SK-N-SH (cell line): ENCODE results near the gene PKNOX2. TPM values are rescaled to one million over a fixed set of nuclear protein-coding genes. Genes with fewer than 3 reads are reported as not detected.

Experiments
- CTCF ChIA-PET: fragments of 300-600, 350-600 bp; formaldehyde crosslinking; extraction: SDS; loops from one replicate; lab custom pipeline; 2021; lab: Yijun Ruan, JAX
- POLR2A ChIA-PET: fragments of 350-600 bp; sonication (Branson Sonifier 250); formaldehyde crosslinking; extraction: SDS; loops from one replicate; lab custom pipeline; 2020; ENCODE audit warnings: antibody characterized with exemption, inconsistent platforms; lab: Yijun Ruan, JAX
- DNase-seq: peaks from one replicate; pipeline ENCODE4 v3.0.0; 2012
- H2AFZ ChIP-seq: fragments of 200-600 bp; sonication (generic); 2 replicates; pipeline ENCODE4 v1.8.1; 2016; ENCODE audit warnings: antibody characterized with exemption, mild to moderate bottlenecking, low read depth
- H3F3A ChIP-seq: fragments of 200-600 bp; sonication (generic); replicated peaks from 2 replicates; pipeline ENCODE3; 2016; ENCODE audit warnings: antibody characterized with exemption, mild to moderate bottlenecking; ENCODE audit not compliant: insufficient read depth
- H3K27ac ChIP-seq, 2 experiments: fragments of 200-500 bp in 1 of 2; fragments of 200-600 bp in 1 of 2; sonication (Bioruptor generic) in 1 of 2; sonication (generic), shearing (Covaris generic) in 1 of 2; 2 replicates each; pipeline versions ENCODE4 v1.5.1 to v1.6.1; 2014 to 2016; ENCODE audit warnings: low read depth in 2 of 2, inconsistent platforms in 1 of 2, low read length in 1 of 2, mild to moderate bottlenecking in 1 of 2, mixed read lengths in 1 of 2
- H3K27me3 ChIP-seq: fragments of 200-600 bp; sonication (generic), shearing (Covaris generic); 2 replicates; pipeline ENCODE4 v1.6.1; 2016; ENCODE audit warnings: mixed run types; ENCODE audit not compliant: insufficient read depth
- H3K36me3 ChIP-seq, 2 experiments: fragments of 200-500 bp in 1 of 2; fragments of 200-600 bp in 1 of 2; sonication (Bioruptor generic) in 1 of 2; sonication (generic) in 1 of 2; replicated peaks in 1 of 2; 2 replicates each; pipeline versions ENCODE3 to v1.5.1; 2014 to 2016; ENCODE audit warnings: low read length in 1 of 2, mild to moderate bottlenecking in 1 of 2; ENCODE audit not compliant: insufficient read depth in 2 of 2, control insufficient read depth in 1 of 2
- H3K4me1 ChIP-seq, 2 experiments: fragments of 200-500 bp in 1 of 2; fragments of 200-600 bp in 1 of 2; sonication (Bioruptor generic) in 1 of 2; sonication (generic), shearing (Covaris generic) in 1 of 2; 2 replicates each; pipeline versions ENCODE4 v1.5.1 to v1.6.1; 2014 to 2016; ENCODE audit warnings: low read depth in 1 of 2, low read length in 1 of 2, mixed run types in 1 of 2; ENCODE audit not compliant: insufficient read depth in 2 of 2, control insufficient read depth in 1 of 2
- H3K4me2 ChIP-seq: fragments of 200-600 bp; sonication (generic), shearing (Covaris generic); 2 replicates; pipeline ENCODE4 v1.6.1; 2017; ENCODE audit warnings: mixed run types
- H3K4me3 ChIP-seq, 2 experiments: fragments of 200-500 bp in 1 of 2; fragments of 200-600 bp in 1 of 2; sonication (Bioruptor generic) in 1 of 2; sonication (generic), shearing (Covaris generic) in 1 of 2; 2 replicates each; pipeline versions ENCODE4 v1.5.1 to v1.8.1; 2014 to 2016; ENCODE audit warnings: low read depth in 2 of 2, inconsistent platforms in 1 of 2, low read length in 1 of 2, mild to moderate bottlenecking in 1 of 2, mixed read lengths in 1 of 2, moderate library complexity in 1 of 2
- H3K79me2 ChIP-seq: fragments of 200-600 bp; sonication (generic); 2 replicates; pipeline ENCODE4 v1.8.1; 2017; ENCODE audit warnings: mild to moderate bottlenecking; ENCODE audit not compliant: insufficient read depth
- H3K9ac ChIP-seq: fragments of 200-600 bp; sonication (generic); 2 replicates; pipeline ENCODE4 v1.6.1; 2017; ENCODE audit warnings: mixed run types
- H3K9me2 ChIP-seq: fragments of 200-600 bp; sonication (generic); 2 replicates; pipeline ENCODE4 v1.6.1; 2017; ENCODE audit warnings: mixed run types
- H3K9me3 ChIP-seq: fragments of 200-600 bp; sonication (generic); 2 replicates; pipeline ENCODE4 v1.6.1; 2017; ENCODE audit warnings: mixed run types, mild to moderate bottlenecking, moderate library complexity
- H4K20me1 ChIP-seq: fragments of 200-600 bp; sonication (generic); 2 replicates; pipeline ENCODE4 v1.6.1; 2017; ENCODE audit warnings: mild to moderate bottlenecking, mixed run types; ENCODE audit not compliant: insufficient read depth
- CHD2 ChIP-seq: fragments of 150-350 bp; IDR thresholded peaks from 2 replicates; pipeline ENCODE4 v1.6.1; 2018; ENCODE audit warnings: low read length; ENCODE audit not compliant: partially characterized antibody
- ELF1 ChIP-seq: IDR thresholded peaks from 2 replicates; pipeline ENCODE4 v1.4.0; 2012
- EP300 ChIP-seq, 2 experiments: IDR thresholded peaks; 2 replicates each; pipeline versions ENCODE4 v1.4.0 to v1.6.1; 2012; ENCODE audit warnings: borderline replicate concordance in 1 of 2, low read depth in 1 of 2, low read length in 1 of 2
- FOSL2 ChIP-seq: IDR thresholded peaks from 2 replicates; pipeline ENCODE4 v1.4.0; 2012; ENCODE audit warnings: low read depth, mild to moderate bottlenecking, moderate library complexity, borderline replicate concordance
- FOXJ3 ChIP-seq: sonication (generic); formaldehyde crosslinking; IDR thresholded peaks from 2 replicates; pipeline ENCODE4 v1.5.1; 2020; ENCODE audit warnings: mild to moderate bottlenecking, missing genetic modification reagents
- GATA2 ChIP-seq: sonication (generic); formaldehyde crosslinking; IDR thresholded peaks from 2 replicates; pipeline ENCODE4 v1.5.0; 2020; ENCODE audit warnings: mild to moderate bottlenecking, missing genetic modification reagents
- MEF2A ChIP-seq: IDR thresholded peaks from 2 replicates; pipeline ENCODE4 v1.4.0; 2012; ENCODE audit warnings: low read depth, borderline replicate concordance
- NRF1 ChIP-seq: IDR thresholded peaks from 2 replicates; pipeline ENCODE4 v1.6.1; 2012; ENCODE audit warnings: low read depth, mild to moderate bottlenecking, low read length
- POLR2AphosphoS5 ChIP-seq: IDR thresholded peaks from 2 replicates; pipeline ENCODE4 v1.6.1; 2012; ENCODE audit warnings: low read depth, low read length
- RCOR1 ChIP-seq: fragments of 150-350 bp; IDR thresholded peaks from 2 replicates; pipeline ENCODE4 v1.6.1; 2017; ENCODE audit warnings: antibody characterized with exemption, low read length
- RXRA ChIP-seq: IDR thresholded peaks from 2 replicates; pipeline ENCODE4 v1.4.0; 2012; ENCODE audit warnings: low read depth, mild to moderate bottlenecking, borderline replicate concordance
- SMC3 ChIP-seq: IDR thresholded peaks from 2 replicates; pipeline ENCODE4 v1.6.1; 2012; ENCODE audit warnings: low read depth, low read length, improper control_type of control experiment
- TAF1 ChIP-seq: IDR thresholded peaks from 2 replicates; pipeline ENCODE4 v1.6.1; 2012; ENCODE audit warnings: low read depth, mild to moderate bottlenecking, low read length, moderate library complexity, borderline replicate concordance
- TCF12 ChIP-seq: IDR thresholded peaks from 2 replicates; pipeline ENCODE4 v1.4.0; 2012
- YY1 ChIP-seq: IDR thresholded peaks from 2 replicates; pipeline ENCODE4 v1.4.0; 2012; ENCODE audit warnings: low read depth, mild to moderate bottlenecking
- WGBS: methylation state at CpG from one replicate; pipeline ENCODE4 v1.1.6; 2017; ENCODE audit warnings: low lambda C conversion rate; 5-methylcytosine and 5-hydroxymethylcytosine counted together
- polyA plus RNA-seq, 3 experiments: library from polyadenylated mRNA; depleted of rRNA; stranded (reverse); fragments of >200 nt; gene quantifications; 2 replicates each; pipeline ENCODE4 v1.2.3, GENCODE V29; 2012
- TF ChIP-seq, protein P1 (sequence below): IDR thresholded peaks from 2 replicates; pipeline ENCODE4 v1.4.0; 2012; ENCODE audit warnings: low read depth, borderline replicate concordance
- TF ChIP-seq, protein P2 (sequence below): fragments of 150-350 bp; IDR thresholded peaks from 2 replicates; pipeline ENCODE4 v1.6.1; 2016; ENCODE audit warnings: mild to moderate bottlenecking, low read depth, low read length
- TF ChIP-seq, protein P3 (sequence below): fragments of 200-600 bp; sonication (generic); IDR thresholded peaks from 2 replicates; pipeline ENCODE4 v1.6.1; 2017; ENCODE audit warnings: antibody characterized with exemption, mild to moderate bottlenecking, moderate library complexity
- TF ChIP-seq, protein P4 (sequence below): IDR thresholded peaks from 2 replicates; pipeline ENCODE4; 2012
- TF ChIP-seq, protein P5 (sequence below): IDR thresholded peaks from 2 replicates; pipeline ENCODE4 v1.6.1; 2012; ENCODE audit warnings: mild to moderate bottlenecking, low read depth, low read length, moderate library complexity

PKNOX2 gene
- polyA plus RNA-seq, 1 of the 3 experiments (the other 2 are of a cell fraction), result 0.02 TPM

DNA sequence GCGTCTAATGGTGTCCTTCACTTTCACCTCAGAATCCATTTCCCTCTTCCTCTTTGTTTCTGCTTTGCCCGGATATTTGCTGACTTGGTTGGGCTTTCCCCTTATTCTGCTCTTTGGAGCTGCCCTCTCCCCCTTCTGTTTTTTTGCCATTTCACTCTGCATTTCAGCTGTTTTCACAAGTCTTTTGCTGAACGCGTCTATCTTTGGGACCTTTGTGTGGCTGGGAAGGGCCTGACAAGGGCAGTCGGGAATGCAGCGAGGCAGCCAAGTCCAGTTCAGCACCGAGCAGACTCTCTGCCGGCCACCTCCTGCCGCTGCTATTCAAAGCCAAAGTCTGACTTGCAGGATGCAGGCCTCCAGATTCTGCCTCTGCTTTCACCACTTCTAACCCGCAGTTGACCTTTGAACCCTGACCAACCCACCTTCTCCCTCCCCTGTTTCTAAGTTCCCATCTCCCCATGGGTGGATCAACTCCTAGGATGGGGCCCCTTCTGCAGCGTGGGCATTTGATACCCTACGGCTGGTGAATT, 293.3 kb downstream of the PKNOX2 start:
- no peaks in the 10 kb centered on the region for H4K20me1 ChIP-seq
- no peak overlapping the region for H3K9ac ChIP-seq
- no peaks in the 10 kb centered on the region for H3K36me3 ChIP-seq
- no peaks in the 10 kb centered on the region; a peak in 1 of 4 replicates for H3K4me1 ChIP-seq
- ChIA-PET POLR2A (no interaction called here), CTCF (interaction anchor here (0.7 kb wide), 1 partner anchor 29 kb away, joined by 5 read pairs; no protein-coding TSS in a partner anchor)
- no peak overlapping the region for H3K4me2 ChIP-seq
- 81% methylated on average over 12 of the region's 12 CpGs for WGBS
- H3K4me3 ChIP-seq, result no peak overlapping the region
- H3K27ac ChIP-seq, result no peak overlapping the region
- no peaks in the 10 kb centered on the region for H3K27me3 ChIP-seq
- no peaks in the 10 kb centered on the region for H3K9me3 ChIP-seq
- no peaks in the 10 kb centered on the region for H3K79me2 ChIP-seq
- no peak for DNase-seq
- TF ChIP-seq TAF1 (no peak), CHD2 (no peak), POLR2AphosphoS5 (no peak), YY1 (no peak), RXRA (no peak), FOSL2 (no peak), RCOR1 (no peak), EP300 (IDR thresholded peaks at IDR 0.05; ENCODE audit: borderline replicate concordance in 1 of 2, low read depth in 1 of 2, low read length in 1 of 2) (no peak), GATA2 (CRISPR knock-in tag) (no peak), TCF12 (no peak), MEF2A (no peak), NRF1 (no peak), FOXJ3 (CRISPR knock-in tag) (no peak), ELF1 (no peak), SMC3 (no peak)
- TF ChIP-seq, protein P1, sequence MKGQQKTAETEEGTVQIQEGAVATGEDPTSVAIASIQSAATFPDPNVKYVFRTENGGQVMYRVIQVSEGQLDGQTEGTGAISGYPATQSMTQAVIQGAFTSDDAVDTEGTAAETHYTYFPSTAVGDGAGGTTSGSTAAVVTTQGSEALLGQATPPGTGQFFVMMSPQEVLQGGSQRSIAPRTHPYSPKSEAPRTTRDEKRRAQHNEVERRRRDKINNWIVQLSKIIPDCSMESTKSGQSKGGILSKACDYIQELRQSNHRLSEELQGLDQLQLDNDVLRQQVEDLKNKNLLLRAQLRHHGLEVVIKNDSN, result no peak
- TF ChIP-seq, protein P2, sequence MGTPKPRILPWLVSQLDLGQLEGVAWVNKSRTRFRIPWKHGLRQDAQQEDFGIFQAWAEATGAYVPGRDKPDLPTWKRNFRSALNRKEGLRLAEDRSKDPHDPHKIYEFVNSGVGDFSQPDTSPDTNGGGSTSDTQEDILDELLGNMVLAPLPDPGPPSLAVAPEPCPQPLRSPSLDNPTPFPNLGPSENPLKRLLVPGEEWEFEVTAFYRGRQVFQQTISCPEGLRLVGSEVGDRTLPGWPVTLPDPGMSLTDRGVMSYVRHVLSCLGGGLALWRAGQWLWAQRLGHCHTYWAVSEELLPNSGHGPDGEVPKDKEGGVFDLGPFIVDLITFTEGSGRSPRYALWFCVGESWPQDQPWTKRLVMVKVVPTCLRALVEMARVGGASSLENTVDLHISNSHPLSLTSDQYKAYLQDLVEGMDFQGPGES, result no peak
- TF ChIP-seq, protein P3, sequence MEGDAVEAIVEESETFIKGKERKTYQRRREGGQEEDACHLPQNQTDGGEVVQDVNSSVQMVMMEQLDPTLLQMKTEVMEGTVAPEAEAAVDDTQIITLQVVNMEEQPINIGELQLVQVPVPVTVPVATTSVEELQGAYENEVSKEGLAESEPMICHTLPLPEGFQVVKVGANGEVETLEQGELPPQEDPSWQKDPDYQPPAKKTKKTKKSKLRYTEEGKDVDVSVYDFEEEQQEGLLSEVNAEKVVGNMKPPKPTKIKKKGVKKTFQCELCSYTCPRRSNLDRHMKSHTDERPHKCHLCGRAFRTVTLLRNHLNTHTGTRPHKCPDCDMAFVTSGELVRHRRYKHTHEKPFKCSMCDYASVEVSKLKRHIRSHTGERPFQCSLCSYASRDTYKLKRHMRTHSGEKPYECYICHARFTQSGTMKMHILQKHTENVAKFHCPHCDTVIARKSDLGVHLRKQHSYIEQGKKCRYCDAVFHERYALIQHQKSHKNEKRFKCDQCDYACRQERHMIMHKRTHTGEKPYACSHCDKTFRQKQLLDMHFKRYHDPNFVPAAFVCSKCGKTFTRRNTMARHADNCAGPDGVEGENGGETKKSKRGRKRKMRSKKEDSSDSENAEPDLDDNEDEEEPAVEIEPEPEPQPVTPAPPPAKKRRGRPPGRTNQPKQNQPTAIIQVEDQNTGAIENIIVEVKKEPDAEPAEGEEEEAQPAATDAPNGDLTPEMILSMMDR, result no peak
- TF ChIP-seq, protein P4, sequence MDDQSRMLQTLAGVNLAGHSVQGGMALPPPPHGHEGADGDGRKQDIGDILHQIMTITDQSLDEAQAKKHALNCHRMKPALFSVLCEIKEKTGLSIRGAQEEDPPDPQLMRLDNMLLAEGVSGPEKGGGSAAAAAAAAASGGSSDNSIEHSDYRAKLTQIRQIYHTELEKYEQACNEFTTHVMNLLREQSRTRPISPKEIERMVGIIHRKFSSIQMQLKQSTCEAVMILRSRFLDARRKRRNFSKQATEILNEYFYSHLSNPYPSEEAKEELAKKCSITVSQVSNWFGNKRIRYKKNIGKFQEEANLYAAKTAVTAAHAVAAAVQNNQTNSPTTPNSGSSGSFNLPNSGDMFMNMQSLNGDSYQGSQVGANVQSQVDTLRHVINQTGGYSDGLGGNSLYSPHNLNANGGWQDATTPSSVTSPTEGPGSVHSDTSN, result no peak
- TF ChIP-seq, protein P5, sequence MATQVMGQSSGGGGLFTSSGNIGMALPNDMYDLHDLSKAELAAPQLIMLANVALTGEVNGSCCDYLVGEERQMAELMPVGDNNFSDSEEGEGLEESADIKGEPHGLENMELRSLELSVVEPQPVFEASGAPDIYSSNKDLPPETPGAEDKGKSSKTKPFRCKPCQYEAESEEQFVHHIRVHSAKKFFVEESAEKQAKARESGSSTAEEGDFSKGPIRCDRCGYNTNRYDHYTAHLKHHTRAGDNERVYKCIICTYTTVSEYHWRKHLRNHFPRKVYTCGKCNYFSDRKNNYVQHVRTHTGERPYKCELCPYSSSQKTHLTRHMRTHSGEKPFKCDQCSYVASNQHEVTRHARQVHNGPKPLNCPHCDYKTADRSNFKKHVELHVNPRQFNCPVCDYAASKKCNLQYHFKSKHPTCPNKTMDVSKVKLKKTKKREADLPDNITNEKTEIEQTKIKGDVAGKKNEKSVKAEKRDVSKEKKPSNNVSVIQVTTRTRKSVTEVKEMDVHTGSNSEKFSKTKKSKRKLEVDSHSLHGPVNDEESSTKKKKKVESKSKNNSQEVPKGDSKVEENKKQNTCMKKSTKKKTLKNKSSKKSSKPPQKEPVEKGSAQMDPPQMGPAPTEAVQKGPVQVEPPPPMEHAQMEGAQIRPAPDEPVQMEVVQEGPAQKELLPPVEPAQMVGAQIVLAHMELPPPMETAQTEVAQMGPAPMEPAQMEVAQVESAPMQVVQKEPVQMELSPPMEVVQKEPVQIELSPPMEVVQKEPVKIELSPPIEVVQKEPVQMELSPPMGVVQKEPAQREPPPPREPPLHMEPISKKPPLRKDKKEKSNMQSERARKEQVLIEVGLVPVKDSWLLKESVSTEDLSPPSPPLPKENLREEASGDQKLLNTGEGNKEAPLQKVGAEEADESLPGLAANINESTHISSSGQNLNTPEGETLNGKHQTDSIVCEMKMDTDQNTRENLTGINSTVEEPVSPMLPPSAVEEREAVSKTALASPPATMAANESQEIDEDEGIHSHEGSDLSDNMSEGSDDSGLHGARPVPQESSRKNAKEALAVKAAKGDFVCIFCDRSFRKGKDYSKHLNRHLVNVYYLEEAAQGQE, result no peak
- no peak overlapping the region for H2AFZ ChIP-seq
- no peaks in the 10 kb centered on the region for H3K9me2 ChIP-seq
- H3F3A ChIP-seq, result no peaks in the 10 kb centered on the region
